ENCODE results near the gene LRIF1.

DNA sequence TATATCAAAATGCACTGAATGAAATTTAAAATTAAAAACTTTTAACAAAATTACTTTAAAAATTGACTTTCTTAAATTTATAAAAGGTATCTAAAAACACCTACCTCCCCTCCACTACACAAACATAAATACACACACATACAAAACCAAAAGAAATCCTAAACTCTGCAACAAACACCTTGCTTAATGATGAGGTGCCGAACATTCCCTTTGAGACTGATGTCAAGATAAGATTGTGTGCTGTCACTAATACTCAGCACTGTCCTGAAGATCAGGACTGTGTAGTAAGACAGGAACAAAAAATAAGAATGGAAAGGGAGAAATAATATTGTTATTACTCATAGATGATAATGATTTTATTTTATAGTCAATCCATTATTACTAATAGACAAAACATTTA lies 45.7 kb downstream of the LRIF1 start:
- TF ChIP-seq SRF (IDR thresholded peaks at IDR 0.05; ENCODE audit: low read depth in 2 of 2, low read length in 2 of 2) = no peak
- TF ChIP-seq YBX1 (IDR thresholded peaks at IDR 0.05) = no peak
- TF ChIP-seq, protein P1, sequence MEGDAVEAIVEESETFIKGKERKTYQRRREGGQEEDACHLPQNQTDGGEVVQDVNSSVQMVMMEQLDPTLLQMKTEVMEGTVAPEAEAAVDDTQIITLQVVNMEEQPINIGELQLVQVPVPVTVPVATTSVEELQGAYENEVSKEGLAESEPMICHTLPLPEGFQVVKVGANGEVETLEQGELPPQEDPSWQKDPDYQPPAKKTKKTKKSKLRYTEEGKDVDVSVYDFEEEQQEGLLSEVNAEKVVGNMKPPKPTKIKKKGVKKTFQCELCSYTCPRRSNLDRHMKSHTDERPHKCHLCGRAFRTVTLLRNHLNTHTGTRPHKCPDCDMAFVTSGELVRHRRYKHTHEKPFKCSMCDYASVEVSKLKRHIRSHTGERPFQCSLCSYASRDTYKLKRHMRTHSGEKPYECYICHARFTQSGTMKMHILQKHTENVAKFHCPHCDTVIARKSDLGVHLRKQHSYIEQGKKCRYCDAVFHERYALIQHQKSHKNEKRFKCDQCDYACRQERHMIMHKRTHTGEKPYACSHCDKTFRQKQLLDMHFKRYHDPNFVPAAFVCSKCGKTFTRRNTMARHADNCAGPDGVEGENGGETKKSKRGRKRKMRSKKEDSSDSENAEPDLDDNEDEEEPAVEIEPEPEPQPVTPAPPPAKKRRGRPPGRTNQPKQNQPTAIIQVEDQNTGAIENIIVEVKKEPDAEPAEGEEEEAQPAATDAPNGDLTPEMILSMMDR (IDR thresholded peaks at IDR 0.05 in 2 of 3, conservative IDR thresholded peaks at IDR 0.05 in 1 of 3; ENCODE audit: control insufficient read depth in 2 of 3, extremely low read depth in 1 of 3, insufficient read depth in 1 of 3, low read depth in 3 of 3, low read length in 3 of 3) = no peak
- TF ChIP-seq NR2C2 (IDR thresholded peaks at IDR 0.05; ENCODE audit: borderline replicate concordance, control insufficient read depth, insufficient read length, low read depth) = no peak
- no peak for TF ChIP-seq ETV6 (conservative IDR thresholded peaks at IDR 0.05 in 1 of 2, IDR thresholded peaks at IDR 0.05 in 1 of 2; ENCODE audit: borderline replicate concordance in 1 of 2, low read depth in 1 of 2)
- TF ChIP-seq, protein P2, sequence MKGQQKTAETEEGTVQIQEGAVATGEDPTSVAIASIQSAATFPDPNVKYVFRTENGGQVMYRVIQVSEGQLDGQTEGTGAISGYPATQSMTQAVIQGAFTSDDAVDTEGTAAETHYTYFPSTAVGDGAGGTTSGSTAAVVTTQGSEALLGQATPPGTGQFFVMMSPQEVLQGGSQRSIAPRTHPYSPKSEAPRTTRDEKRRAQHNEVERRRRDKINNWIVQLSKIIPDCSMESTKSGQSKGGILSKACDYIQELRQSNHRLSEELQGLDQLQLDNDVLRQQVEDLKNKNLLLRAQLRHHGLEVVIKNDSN (IDR thresholded peaks at IDR 0.05; ENCODE audit: borderline replicate concordance, extremely low read length, insufficient read depth, low read depth, low read length) = no peak

Measured in GM12878 (cell line).